ENCODE data around the gene MINK1.

The MINK1 gene

DNA sequence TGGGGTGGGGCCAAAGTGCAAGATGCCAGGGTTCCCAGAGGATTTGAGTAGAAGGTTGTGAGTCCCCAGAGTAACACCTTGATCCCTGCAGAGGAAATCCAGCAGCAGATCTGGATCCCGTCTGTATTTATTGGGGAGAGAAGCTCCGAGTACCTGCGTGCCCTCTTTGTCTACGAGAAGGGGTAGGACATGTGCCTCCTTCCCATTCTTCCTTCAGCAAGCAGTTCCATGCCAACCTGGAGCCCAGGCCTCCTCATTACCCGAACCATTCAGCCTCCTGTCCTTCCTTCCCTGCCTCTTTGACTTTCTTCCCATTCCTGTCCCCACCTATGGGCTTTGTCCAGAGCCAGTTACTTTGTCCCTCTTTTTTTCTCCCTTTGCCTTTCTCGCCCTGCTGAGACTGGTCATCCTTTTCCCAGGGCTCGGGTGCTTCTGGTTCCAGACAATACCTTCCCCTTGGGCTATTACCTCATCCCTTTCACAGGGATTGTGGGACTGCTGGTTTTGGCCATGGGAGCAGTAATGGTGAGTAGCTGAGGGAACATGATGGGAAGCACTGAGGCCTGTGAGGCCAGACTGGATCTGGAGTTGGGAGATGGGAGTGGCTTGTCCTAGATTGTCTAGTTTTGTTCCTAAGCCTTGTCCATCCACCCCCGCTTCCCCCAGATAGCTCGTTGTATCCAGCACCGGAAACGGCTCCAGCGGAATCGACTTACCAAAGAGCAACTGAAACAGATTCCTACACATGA is 109.8 kb downstream of the MINK1 start:
- no peak overlapping the region; the same call in 1 of the 2 replicates for H3K4me3 ChIP-seq (ENCODE audit: low read depth, low read length)
- TF ChIP-seq, protein P1, sequence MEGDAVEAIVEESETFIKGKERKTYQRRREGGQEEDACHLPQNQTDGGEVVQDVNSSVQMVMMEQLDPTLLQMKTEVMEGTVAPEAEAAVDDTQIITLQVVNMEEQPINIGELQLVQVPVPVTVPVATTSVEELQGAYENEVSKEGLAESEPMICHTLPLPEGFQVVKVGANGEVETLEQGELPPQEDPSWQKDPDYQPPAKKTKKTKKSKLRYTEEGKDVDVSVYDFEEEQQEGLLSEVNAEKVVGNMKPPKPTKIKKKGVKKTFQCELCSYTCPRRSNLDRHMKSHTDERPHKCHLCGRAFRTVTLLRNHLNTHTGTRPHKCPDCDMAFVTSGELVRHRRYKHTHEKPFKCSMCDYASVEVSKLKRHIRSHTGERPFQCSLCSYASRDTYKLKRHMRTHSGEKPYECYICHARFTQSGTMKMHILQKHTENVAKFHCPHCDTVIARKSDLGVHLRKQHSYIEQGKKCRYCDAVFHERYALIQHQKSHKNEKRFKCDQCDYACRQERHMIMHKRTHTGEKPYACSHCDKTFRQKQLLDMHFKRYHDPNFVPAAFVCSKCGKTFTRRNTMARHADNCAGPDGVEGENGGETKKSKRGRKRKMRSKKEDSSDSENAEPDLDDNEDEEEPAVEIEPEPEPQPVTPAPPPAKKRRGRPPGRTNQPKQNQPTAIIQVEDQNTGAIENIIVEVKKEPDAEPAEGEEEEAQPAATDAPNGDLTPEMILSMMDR (IDR thresholded peaks at IDR 0.05; ENCODE audit: insufficient read depth, low read length, missing control alignments): no peak
- no peak for DNase-seq (ENCODE audit: low read depth, low spot score)
- POLR2A ChIA-PET: interaction anchor here (0.6 to 6.9 kb wide), 3 partner anchors 10 to 54 kb away, joined by 3 to 119 read pairs (median 4); partner anchors contain the start of genes INCA1, KIF1C and SPAG7
- CTCF ChIA-PET: interaction anchor here (1.7 kb wide), 1 partner anchor 44 kb away, joined by 7 read pairs; the partner anchor contains the start of gene CAMTA2

DNA sequence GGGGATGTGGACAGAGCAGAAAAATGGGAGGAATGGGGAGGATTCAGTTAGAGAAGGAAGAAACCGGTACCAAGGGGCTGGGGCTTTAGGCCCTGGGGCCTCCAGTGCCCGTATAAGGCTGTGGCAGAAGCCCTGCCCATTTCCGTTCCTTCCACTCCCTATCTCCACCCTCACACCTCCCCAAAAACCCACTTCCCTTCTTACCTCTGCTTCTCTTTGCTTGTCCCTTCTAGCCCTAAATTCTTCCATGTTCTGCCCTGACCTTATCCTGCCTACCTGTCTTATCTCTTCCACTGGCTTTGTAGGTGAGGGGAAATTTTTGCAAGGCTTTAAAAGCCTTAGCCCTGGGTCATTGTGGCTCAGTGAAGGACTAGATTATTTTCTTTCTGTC is 111.0 kb downstream of the MINK1 start:
- H3K4me3 ChIP-seq (ENCODE audit: low read depth, low read length): no peak overlapping the region
- POLR2A ChIA-PET: interaction anchor here (1.7 to 6.9 kb wide), 2 partner anchors 22 to 53 kb away, joined by 4 to 119 read pairs; partner anchors contain the start of genes INCA1, KIF1C and SPAG7
- CTCF ChIA-PET: interaction anchor here (1.8 kb wide), 1 partner anchor 118 kb away, joined by 4 read pairs; no protein-coding TSS in a partner anchor
- TF ChIP-seq, protein P1 (IDR thresholded peaks at IDR 0.05; ENCODE audit: insufficient read depth, low read length, missing control alignments): no peak
- DNase-seq (ENCODE audit: low read depth, low spot score): no peak

DNA sequence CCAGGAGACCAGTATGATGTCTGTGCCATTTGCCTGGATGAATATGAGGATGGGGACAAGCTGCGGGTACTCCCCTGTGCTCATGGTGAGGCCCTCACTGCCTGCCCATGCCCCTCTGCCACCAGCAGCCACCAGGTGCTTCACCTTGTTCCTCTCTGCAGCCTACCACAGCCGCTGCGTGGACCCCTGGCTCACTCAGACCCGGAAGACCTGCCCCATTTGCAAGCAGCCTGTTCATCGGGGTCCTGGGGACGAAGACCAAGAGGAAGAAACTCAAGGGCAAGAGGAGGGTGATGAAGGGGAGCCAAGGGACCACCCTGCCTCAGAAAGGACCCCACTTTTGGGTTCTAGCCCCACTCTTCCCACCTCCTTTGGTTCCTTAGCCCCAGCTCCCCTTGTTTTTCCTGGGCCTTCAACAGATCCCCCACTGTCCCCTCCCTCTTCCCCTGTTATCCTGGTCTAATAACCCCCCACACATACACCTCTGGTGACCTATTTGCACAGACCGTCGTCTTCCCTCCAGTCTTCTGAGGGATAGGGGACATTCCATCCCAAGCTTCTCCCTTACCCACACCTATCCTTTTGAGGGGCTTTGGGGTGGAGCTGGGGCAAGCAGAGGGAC is 111.5 kb downstream of the MINK1 start:
- TF ChIP-seq, protein P1 (IDR thresholded peaks at IDR 0.05; ENCODE audit: insufficient read depth, low read length, missing control alignments): no peak
- H3K4me3 ChIP-seq (ENCODE audit: low read depth, low read length): peak overlapping the region; percentile 23; the same call in 1 of the 2 replicates
- CTCF ChIA-PET: interaction anchor here (1.8 kb wide), 1 partner anchor 117 kb away, joined by 4 read pairs; no protein-coding TSS in a partner anchor
- no peak for DNase-seq (ENCODE audit: low read depth, low spot score)
- POLR2A ChIA-PET: interaction anchor here (6.9 kb wide), 1 partner anchor 22 kb away, joined by 119 read pairs; the partner anchor contains the start of gene SPAG7

DNA sequence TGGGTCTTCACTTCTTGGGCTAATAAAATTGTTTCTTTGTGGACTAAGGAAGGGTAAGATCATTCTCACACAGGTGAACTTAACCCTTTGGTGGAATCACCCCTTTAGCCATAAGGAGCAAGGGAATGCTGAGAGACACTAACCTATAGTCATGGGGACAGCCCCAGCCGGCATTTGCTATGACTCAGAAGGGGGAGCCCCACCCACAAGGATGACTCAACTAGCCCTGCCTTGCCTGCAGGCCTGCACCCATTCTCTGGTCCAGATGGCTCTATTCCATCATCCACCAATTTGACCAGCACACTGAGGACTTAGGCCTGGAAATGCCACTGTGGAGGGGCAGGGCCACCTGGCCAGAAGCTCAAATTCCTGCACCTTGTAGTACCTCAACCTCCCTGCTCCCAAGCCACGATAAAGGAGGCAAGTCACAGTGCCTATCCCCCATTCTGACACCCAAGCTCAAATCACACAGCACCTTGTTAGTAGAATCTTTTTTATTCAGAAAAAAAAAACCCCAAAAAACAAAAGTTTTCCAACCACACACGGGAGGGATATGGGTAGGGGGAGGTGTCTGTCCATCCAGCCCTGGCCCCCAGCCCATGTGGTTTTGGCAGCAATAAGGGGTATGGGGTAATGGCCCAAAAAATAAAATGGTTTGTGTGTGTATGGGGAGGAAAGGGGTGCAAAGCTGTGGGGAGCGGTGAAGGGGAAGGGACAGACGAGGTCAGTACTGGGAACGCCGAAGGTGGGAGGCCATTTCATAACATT is 112.2 kb downstream of the MINK1 start:
- ChIA-PET CTCF (interaction anchor here (1.0 to 1.8 kb wide), 2 partner anchors 42 to 117 kb away, joined by 3 to 4 read pairs; partner anchors contain the start of gene CAMTA2), POLR2A (interaction anchor here (6.9 kb wide), 1 partner anchor 21 kb away, joined by 119 read pairs; the partner anchor contains the start of gene SPAG7)
- H3K4me3 ChIP-seq (ENCODE audit: low read depth, low read length): peak overlapping the region; percentile 99
- peak; percentile 47 for DNase-seq (ENCODE audit: low read depth, low spot score)
- TF ChIP-seq, protein P1 (IDR thresholded peaks at IDR 0.05; ENCODE audit: insufficient read depth, low read length, missing control alignments): no peak

DNA sequence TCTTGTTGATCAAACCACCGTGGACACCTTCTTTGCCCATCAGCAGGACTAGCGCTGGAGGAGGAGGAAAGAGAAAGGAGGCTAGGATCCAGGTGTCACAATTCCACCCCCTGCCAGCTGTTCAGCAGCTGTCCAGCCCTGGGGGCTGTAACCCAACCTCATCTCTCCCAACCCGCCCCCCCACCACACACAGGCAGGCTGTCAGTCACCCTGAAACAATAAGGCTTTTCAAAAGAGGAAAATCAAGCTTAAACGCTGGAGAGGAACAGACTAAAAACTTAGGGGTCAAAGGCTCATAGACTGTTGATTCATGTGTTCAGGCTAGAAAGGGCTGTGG is 112.8 kb downstream of the MINK1 start:
- POLR2A ChIA-PET: interaction anchor here (6.9 kb wide), 1 partner anchor 20 kb away, joined by 119 read pairs; the partner anchor contains the start of gene SPAG7
- CTCF ChIA-PET: interaction anchor here (1.0 to 1.8 kb wide), 3 partner anchors 37 to 116 kb away, joined by 3 to 6 read pairs (median 4); partner anchors contain the start of gene CAMTA2

More for the DNA sequence above, 112.8 kb downstream of the MINK1 start:
- TF ChIP-seq, protein P1 (IDR thresholded peaks at IDR 0.05; ENCODE audit: insufficient read depth, low read length, missing control alignments): no peak
- DNase-seq (ENCODE audit: low read depth, low spot score): no peak
- peak overlapping the region; percentile 99 for H3K4me3 ChIP-seq (ENCODE audit: low read depth, low read length)
